ENCODE results near the gene CYP2W1. TPM values are rescaled to one million over a fixed set of nuclear protein-coding genes. Genes with fewer than 3 reads are reported as not detected.

CYP2W1 gene
- total and polyA plus RNA-seq, 2 donors (not counting 3 experiments of a cell fraction or from before 2014, with no cell fraction given) = not detected

DNA sequence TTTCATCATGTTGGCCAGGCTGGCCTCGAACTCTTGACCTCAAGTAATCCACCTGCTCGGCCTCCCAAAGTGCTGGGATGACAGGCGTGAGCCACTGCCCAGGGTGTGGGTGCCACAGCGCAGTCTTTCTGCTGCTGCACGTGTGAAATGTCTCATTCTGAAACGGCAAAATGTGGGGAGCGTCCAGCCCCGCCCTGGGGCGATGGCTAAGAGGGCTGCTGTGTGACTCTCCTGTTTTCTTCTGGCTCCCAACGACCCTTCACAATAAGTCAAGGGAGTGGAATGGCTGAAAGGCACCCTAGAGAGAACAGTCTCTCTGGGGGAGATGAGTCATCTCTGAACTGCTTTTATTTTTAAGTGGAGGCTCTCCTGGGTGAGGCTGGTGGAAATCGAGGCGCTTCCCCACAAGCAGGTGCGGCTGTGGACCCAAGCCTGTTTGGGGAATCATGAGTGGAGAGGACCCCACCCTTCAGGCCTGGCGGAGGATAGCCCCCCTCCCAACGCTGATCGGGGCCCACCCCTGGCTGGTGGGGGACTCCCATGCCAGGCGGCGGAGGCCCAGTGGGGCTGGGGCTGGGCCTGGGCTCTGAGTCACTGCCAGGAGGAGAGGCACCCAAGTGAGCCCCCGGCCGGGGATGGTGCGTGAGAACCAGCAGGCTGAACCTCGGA is 46.5 kb upstream of the CYP2W1 start:
- Histone ChIP-seq H3K9me1 (replicated peaks; ENCODE audit: control insufficient read depth, extremely low read depth, insufficient read depth, low read length) (no peaks in the 10 kb centered on the region), H3K4me1 (ENCODE audit: control insufficient read depth, extremely low read depth, insufficient read depth, low read length) (no peaks in the 10 kb centered on the region), H3K9me3 (replicated peaks; ENCODE audit: control insufficient read depth, insufficient read depth, low read length) (no peaks in the 10 kb centered on the region), H3K9ac (replicated peaks; ENCODE audit: extremely low read depth, insufficient read depth, low read length) (no peak overlapping the region), H3K36me3 (ENCODE audit: control insufficient read depth in 2 of 2, extremely low read depth in 1 of 2, insufficient read depth in 2 of 2, low read length in 2 of 2) (no peaks in the 10 kb centered on the region), H3K4me3 (replicated peaks in 1 of 3; ENCODE audit: insufficient read depth in 1 of 3, low read depth in 1 of 3, low read length in 3 of 3) (no peak overlapping the region), H2AFZ (ENCODE audit: low read depth, low read length) (no peak overlapping the region), H4K20me1 (replicated peaks; ENCODE audit: control insufficient read depth, extremely low read depth, insufficient read depth, low read length) (no peaks in the 10 kb centered on the region), H3K27ac (ENCODE audit: insufficient read depth, low read depth, low read length) (no peak overlapping the region), H3K4me2 (ENCODE audit: insufficient read depth, low read length) (no peak overlapping the region), H3K27me3 (ENCODE audit: control insufficient read depth in 2 of 2, insufficient read depth in 2 of 2, low read length in 2 of 2) (peaks cover 0 to 9% of the 10 kb centered on the region in 2 experiments), H3K79me2 (ENCODE audit: control insufficient read depth, insufficient read depth, low read length) (no peaks in the 10 kb centered on the region)
- dilution Hi-C loops (cut with MboI; ENCODE audit: extremely low pct_ligation_motif_present, low sequenced_read_pairs) (no loop called here), intact Hi-C loops (cut with micrococcal nuclease) (no loop called here)
- FAIRE-seq (no peak), DNase-seq (ENCODE audit: low read depth, low spot score) (no peak)
- ChIA-PET CTCF (no interaction called here), POLR2A (no interaction called here)
- no peak for TF ChIP-seq POLR2AphosphoS5 (IDR thresholded peaks at IDR 0.05; ENCODE audit: insufficient read depth, low read depth, low read length)
- no peak for TF ChIP-seq EZH2 (IDR thresholded peaks at IDR 0.05; ENCODE audit: borderline replicate concordance, low read depth, low read length, severe bottlenecking)
- TF ChIP-seq FOS (IDR thresholded peaks at IDR 0.05; ENCODE audit: borderline replicate concordance, insufficient read depth, low read length) = no peak
- TF ChIP-seq, protein P1, sequence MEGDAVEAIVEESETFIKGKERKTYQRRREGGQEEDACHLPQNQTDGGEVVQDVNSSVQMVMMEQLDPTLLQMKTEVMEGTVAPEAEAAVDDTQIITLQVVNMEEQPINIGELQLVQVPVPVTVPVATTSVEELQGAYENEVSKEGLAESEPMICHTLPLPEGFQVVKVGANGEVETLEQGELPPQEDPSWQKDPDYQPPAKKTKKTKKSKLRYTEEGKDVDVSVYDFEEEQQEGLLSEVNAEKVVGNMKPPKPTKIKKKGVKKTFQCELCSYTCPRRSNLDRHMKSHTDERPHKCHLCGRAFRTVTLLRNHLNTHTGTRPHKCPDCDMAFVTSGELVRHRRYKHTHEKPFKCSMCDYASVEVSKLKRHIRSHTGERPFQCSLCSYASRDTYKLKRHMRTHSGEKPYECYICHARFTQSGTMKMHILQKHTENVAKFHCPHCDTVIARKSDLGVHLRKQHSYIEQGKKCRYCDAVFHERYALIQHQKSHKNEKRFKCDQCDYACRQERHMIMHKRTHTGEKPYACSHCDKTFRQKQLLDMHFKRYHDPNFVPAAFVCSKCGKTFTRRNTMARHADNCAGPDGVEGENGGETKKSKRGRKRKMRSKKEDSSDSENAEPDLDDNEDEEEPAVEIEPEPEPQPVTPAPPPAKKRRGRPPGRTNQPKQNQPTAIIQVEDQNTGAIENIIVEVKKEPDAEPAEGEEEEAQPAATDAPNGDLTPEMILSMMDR (IDR thresholded peaks at IDR 0.05; ENCODE audit: extremely low read depth in 1 of 2, insufficient read depth in 1 of 2, low read depth in 1 of 2, low read length in 2 of 2) = no peak
- no peak for TF ChIP-seq POLR2A (IDR thresholded peaks at IDR 0.05; ENCODE audit: low read depth, low read length)
- TF ChIP-seq JUN (IDR thresholded peaks at IDR 0.05; ENCODE audit: borderline replicate concordance, insufficient read depth, insufficient read length, low read depth) = no peak
- TF ChIP-seq MYC (IDR thresholded peaks at IDR 0.05; ENCODE audit: low read depth, low read length) = no peak
- TF ChIP-seq, protein P2, sequence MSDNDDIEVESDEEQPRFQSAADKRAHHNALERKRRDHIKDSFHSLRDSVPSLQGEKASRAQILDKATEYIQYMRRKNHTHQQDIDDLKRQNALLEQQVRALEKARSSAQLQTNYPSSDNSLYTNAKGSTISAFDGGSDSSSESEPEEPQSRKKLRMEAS (IDR thresholded peaks at IDR 0.05; ENCODE audit: insufficient read depth, insufficient read length) = no peak
- no peak for TF ChIP-seq GATA2 (IDR thresholded peaks at IDR 0.05; ENCODE audit: insufficient read depth, insufficient read length, low read depth, low read length)
- BruUV-seq (replicated peaks) = no TSS peak

Data from endothelial cell of umbilical vein (primary cell).